ENCODE measurements around the gene FBLN7.

DNA sequence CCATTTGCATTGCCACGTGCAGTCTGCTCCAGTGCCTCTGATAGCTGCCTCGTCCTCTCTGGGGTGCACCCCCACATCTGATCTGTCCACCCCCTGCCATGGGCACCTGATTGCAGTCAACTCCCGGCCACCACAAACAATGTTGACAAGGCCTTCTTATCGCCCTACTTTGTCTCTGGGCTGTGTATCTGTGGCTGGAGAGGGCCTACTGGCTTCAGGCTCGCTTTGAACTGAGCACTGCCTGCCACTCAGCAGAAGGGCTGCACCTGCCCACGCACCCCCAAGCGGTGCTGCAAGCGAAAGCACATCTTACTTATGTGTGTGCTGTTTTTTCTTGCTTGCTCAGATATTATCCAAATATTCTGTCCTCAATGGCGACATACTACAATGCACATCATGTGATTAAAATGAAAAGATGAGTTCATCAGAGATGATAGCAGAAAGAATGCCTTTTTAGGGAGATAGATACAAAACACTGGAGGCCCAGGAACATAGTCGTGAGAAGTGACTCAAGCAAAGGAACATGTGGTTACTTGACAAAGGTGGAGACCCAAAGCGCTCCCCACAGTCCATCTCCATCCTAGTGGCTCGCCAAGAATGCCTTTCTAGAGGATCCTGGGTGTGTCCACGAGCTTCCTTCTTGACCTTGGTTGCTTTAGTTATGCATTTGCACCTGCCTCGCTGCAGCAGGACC, 28.8 kb downstream of the FBLN7 start:
- TF ChIP-seq CTCF (conservative IDR thresholded peaks at IDR 0.05; ENCODE audit: low read length) (no peak), EZH2phosphoT487 (IDR thresholded peaks at IDR 0.05; ENCODE audit: borderline replicate concordance, low read depth, low read length) (no peak)
